GM21381 (cell line): ENCODE data around the gene CTU2.
"Not testable (repeated sequence)": the region's sequence is repeated elsewhere in the genome, so short reads cannot be mapped to it uniquely, and the experiment has no call there.

Experiments used
- ATAC-seq: cut with Tn5 transposase; IDR thresholded peaks from one replicate; pipeline ENCODE4 v1.9.1; 2021; ENCODE audit warnings: mild to moderate bottlenecking, moderate library complexity; ENCODE audit not compliant: unreplicated experiment

The CTU2 gene

DNA sequence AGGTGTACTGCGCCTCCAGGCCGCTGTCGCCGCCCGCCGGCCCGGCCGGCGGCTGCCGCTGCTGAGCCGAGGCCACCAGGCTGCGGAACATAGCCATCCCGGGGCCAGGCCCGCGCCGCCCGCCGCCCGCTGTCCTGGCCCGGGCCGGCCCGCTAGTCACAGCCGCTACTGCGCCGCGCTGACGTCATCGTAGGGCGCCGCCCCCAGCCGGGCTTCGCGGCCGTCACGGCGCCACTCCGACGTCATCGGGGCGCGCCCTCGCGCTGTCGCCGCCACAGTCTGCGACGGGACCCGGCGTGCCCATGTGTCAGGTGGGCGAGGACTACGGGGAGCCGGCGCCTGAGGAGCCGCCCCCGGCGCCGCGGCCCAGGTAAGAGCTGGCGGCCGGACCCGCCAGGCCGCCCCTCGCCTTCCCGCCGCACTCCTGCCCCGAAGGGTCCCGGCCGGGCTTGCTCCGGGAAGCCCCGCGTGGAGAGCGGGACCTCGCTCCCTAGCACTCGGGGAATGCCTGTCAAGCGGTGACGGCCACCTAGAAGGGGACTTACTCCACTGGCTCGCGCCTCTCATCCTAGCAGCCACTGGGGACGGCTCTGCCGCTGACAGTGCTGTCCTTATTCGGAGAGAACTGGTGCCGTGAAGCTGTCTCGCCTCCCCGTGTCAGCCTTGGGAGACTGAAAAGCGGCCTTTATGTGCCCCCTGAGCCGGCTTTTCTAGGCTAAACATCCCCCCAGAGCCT lies at the start of gene CTU2, which contains the start of gene RNF166:
Gene CTU2 (plus strand): TSS at position 275 of the 736 bp plus-strand sequence. CDS start 28 bp downstream, at position 303.
Gene RNF166 (minus strand): TSS at position 180 of the 736 bp plus-strand sequence. CDS start 83 bp downstream, at position 97.
- peak; percentile 69 for ATAC-seq

DNA sequence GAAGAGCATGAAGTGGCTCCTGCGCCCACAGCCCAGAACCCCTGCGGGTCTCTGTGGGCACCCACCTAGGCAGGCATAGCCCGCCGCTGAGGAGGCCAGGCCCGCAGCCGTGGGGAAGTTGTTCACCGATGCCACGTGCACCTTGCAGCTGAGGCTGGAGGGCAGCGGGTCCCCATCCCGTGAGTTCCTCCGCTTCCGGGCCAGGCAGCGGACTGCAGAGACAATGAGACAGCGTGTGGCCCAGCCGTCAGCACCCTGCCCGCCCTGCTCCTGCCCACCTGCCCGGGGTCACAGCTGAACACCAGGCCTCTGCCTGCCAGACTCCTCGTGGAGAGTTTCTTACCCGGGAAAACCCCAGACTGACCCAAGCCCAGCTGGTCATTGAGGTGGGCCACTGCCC lies 48.9 kb upstream of the CTU2 start:
- ATAC-seq: no peak

DNA sequence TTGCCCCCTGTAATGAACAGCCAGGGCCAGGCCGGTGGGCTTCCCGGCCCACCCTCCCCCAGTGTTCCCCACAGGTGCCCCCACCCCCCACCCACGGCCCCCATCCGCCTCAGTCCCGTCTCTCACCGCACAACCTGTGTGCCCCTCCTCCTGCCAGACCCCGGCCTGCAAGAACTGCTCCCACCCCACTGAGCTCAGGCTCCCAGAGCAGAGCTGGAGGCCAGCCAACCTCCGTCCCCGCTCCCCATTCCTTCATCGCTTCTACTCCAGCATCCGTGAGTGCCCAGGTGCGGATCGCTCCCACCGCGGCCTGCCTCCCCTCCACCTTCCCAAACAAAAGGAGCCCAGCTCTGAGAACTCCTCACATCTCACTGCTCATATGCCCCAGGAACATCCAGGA lies 47.6 kb upstream of the CTU2 start:
- ATAC-seq: no peak

DNA sequence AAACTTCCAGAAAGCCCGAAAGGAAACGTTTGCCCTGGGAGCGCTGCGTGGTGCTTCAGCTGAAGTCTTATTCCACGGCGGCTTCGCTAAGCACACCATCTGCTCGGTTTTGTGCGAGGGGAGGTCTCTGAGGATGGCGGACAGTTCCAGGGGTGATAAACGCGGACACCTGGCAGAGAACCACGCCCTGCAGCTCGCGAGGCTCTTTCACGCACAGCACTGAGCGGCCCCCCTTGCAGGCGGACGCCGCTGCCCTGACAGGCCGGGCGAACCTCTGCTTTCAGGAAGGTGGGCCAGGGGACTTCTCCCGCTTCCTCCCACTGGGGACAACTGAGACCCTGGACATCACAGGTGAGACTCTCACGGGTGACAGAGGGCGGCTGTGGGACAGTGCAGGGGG lies 47.1 kb upstream of the CTU2 start:
- no peak for ATAC-seq

DNA sequence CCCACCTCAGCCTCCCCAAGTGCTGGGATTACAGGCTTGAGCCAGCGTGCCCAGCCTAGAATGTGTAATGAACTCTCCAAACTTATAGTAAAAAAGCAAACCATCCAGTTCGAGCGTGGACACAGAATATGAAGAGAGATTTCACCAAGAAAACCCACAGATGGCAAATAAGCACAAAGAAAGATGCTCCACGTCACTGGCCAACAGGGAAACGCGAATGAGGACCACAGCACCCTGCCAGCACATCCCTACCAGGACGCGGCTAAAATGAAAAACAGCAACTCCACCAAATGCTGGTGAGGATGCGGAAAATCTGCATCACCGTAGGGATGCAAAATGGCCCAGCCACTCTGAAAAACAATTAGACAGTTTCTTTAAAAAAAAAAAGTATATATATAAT lies 44.8 kb upstream of the CTU2 start:
- no peak for ATAC-seq

DNA sequence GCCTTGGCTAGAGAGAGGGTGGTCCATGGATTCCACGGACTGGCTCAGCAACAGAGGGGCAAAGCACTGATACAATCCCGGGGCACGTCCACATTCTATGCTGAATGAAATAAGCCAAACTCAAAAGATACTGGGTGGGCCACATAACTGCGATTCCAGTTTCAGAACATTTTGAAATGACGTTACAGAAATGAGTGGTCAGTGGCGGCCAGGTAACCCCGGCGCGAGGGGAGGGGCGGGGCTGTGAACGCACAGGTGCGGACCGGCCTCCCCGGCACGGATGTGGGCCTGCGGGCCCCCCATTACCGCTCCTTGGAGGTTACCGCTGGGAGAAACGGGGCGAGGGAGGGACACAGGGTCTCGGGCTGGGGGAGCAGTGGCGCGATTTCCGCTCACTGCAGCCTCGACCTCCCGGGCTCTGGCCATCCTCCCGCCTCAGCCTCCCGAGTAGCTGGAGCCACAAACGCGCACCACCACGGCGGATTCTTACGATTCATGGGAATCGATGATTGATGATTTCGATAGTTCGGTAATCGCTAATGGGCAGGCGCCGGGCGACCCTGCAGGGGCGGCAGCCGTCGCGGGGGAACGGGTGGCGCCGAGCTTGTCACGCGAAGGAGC lies 44.0 kb upstream of the CTU2 start:
- ATAC-seq: no peak

DNA sequence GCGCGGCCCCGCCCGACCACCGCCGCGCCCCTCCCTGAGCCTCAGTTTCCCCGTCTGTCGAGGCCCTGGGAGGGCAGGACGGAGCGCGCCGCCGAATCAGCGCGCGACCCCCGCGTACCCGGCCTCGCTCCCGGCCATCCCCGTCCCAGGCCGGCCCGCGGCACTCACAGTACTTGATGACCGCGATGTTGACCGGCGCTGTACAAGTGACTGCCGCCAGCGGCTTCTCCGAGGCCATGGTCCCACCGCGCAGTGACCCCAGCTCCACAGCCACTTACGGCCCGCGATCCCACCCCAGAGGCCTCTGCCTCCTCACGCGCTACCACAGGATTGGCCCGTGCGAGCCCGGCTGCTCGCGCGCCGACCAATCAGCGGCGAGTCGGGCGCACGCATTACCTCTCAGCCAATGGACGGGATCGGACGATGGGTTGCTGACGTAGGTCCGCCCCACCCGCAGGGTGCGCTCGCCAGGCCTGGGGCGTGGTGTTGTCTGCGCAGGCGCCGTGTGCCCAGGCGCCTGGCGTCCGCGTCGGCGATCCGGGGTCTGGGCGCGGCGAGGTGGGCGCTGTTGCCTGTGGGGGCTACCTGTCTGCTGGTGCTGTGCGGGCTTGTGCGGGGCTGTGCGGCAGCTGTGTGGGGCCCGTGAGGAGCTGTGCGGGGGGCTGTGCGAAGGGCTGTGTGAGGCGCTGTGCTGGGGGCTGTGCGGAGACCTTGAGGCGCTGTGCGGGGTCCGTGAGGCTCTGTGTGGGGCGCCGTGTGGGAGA lies 43.3 kb upstream of the CTU2 start, which contains the start of gene MVD:
Gene MVD (minus strand): TSS at position 249 of the 764 bp plus-strand sequence. CDS start 11 bp downstream, at position 238.
- ATAC-seq: peak; percentile 95

DNA sequence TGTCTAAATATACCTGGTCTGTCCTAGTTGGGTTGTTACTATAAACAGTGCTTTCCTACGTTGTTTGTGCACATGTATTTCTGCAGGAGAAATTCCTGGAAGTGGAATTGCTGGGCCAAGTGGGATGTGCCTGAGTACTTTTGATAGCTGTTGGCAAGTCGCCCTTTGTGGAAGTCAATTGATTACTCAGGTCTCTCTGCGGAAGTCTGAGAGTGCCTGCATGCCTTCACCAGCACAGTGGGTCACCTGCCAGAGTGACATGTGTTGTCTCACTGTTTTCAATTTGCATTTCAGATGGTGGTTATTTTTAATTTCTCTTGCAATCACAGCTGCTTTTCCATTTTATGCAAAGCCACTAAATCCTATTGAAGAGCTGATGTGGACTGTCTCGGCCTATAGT lies 41.2 kb upstream of the CTU2 start:
- no peak for ATAC-seq

DNA sequence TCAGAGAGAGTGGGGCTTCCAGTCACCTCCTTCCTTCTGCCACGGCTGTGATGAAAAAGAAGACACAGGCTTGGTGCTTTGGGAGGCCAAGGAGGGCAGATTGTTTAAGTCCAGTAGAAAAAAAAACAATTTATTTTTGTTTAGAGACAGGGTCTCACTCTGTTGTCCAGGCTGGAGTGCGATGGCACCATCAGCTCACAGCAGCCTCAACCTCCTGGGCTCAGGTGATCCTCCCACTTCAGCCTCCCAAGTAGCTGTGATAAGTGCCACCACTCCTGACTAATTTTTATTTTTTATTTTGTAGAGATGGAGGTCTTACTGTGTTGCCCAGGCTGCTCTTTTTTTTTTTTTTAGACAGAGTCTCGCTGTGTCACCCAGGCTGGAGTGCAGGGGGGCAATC lies 40.7 kb upstream of the CTU2 start:
- ATAC-seq: no peak

DNA sequence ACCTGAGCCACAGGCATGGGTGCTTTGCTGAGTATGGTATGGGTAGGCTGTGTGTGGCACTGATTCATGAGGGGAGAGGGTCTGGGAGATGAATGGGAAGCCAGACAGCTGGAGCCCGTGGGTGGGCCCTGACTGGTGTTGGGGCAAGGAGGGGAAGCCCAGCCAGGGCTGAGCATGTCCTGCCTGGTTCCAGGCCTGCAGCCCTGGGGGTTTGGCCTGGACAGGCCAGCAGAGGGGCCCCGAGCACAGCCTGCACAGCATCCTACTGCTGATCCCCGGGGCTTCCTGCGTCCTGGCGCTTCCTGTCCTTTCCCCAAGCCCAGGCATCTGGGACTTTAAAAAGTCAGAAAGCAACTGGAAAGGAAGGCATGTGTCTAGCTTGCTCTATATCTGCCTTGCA lies 38.8 kb upstream of the CTU2 start:
- ATAC-seq: no peak

DNA sequence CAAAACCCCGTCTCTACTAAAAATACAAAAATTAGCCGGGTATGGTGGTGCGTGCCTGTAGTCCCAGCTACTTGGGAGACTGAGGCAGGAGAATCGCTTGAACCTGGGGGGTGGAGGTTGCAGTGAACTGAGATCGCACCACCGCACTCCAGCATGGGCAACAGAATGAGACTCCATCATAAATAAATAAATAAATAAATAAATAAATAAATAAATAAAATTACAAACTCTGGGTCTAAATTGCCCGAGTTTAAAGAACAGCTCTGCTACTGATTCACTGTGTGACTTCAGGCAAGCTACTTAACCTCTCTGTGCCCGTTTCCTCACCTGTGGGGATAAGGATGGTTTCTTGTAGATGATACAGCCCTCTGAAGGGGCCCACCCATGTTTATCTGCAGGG lies 36.8 kb upstream of the CTU2 start:
- not testable (repeated sequence) for ATAC-seq

DNA sequence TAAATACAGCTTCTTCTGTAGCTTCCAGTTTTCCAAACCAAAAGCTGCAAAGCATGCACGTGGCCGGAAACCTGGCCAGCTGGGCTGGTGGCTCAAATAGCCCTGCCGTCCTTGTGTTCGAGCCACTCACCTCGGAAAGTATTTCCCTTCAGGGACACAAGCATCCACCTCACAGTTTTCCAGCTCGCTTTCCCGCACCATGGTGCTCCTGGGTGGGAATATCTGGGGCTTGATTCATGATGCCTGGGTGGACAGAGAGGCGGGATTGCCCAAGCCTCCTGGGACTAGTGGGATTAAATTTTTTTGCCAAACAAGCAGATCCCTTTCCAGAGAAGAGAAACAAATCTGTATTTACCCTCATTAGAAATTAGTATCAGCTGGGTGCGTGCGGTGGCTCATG lies 36.3 kb upstream of the CTU2 start:
- no peak for ATAC-seq

DNA sequence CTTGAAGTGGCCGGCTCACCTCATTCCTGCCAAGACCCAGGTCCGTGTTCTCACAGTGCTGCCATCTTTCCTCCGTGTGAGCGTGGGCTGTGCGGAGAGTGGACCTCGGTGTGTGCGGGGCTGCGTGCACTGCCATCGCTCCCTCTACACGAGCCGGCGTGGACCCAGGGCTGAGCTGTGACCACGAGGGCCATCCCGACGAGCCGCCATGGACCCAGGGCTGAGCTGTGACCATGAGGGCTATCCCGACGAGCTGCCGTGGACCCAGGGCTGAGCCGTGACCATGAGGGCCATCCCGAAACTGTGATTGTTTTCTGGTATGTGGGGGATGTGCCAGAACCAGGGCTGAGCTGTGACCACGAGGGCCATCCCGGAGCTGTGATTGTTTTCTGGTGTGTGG lies 34.5 kb upstream of the CTU2 start:
- ATAC-seq: no peak

DNA sequence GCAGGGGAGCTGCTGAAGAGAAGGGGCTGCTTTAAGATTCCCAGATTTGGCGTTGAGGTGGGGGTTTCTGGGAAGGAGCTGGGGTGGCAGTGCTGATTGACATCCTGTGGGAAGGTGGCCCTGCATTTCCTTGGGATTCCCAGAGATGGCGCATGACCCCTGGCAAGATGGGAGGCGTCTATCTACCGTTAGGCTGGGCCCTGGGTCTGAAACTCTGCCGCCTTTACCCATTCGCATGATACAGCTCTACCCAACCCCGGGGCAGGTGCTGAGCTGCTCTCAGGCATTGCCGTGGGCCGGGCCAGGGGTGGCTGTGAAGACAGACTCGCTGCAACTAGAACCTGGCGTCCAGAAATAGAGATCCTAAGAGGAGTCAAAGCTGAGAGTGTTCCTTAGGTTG lies 33.5 kb upstream of the CTU2 start:
- no peak for ATAC-seq

DNA sequence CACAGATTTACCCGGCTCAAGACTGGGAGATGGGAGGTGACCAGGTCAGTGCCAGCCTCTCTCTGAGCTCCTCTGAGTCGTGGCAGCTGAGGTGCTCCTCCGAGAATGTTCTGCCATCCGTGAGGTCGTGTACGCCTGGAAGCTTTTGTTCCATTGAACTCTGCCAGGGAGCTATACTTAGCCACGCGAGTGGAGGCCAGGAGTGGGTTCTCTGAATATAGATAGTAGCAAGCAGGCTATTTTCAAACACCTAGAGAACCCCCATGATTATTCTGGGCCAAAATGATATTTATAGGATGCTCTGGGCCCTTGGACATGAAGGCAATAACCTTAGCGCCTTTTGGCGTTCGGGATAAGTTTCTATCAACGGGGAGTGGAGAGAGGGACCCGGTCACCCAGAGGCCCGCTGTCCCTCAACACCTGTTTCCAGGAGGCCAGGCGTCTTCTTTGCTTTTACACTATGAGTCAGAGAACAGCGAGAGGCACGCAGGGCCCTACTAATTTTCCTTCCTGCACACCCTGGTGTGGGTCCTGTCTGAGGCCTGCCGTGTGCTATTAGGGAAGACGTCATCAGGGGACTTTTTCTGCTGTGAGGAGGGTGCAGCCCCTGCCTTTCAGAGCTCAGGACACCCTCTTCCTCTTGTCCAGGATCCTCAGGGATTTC lies 32.5 kb upstream of the CTU2 start:
- no peak for ATAC-seq

DNA sequence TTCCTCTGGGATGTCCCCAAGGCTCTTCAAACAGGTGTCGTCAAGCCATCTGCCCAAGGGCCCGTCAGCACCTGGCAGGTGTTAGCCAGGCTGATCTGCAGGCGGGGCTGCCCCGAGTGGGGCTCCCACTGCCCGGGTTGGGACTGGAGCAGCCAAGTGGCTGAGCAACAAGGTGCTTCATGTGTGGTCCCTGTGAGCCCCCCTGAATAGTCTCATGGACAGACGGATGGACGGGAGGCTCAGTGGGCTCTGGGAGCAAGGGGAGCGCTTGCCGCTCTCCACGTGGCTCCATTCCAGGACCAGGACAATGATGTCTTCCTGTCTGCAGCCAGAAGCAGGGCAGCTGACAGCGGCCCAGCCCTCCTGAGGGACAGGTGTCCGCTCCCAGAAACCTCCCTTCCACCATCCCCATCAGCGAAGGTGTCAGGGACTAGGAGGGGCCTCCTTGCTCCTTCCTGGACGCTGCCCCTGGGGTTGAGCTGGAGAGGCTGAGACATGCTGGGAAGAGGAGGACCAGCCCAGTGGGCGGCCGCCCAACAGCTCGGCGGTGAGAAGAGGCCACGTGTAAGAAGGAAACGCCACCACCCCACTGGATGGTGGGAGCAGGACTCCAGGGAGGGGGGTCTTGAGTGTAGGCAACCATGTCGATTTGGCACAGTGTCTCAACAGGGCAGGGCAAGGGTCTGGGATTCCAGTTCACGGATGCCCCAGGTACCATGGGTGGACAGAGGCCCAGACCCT lies 29.6 kb upstream of the CTU2 start:
- ATAC-seq: no peak

DNA sequence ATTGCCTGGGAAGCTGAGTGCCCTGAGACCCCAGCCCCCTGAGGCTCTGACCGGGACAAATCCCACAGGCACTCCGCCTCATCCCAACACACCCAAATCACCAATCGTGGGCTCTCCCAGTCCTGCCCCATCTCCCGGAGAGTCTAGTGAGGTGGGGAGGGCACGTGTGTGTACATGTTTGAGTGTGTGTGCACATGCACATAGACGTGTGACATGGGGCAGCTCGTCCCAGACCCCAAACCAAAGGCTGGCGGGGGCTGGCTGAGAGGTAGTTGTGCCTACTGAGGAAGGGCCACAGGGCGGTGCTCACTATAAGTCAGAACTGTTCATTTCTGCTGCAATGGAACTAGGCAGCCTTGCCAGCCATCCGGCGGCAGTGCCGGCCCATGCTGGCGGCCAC lies 28.6 kb upstream of the CTU2 start:
- ATAC-seq: no peak

DNA sequence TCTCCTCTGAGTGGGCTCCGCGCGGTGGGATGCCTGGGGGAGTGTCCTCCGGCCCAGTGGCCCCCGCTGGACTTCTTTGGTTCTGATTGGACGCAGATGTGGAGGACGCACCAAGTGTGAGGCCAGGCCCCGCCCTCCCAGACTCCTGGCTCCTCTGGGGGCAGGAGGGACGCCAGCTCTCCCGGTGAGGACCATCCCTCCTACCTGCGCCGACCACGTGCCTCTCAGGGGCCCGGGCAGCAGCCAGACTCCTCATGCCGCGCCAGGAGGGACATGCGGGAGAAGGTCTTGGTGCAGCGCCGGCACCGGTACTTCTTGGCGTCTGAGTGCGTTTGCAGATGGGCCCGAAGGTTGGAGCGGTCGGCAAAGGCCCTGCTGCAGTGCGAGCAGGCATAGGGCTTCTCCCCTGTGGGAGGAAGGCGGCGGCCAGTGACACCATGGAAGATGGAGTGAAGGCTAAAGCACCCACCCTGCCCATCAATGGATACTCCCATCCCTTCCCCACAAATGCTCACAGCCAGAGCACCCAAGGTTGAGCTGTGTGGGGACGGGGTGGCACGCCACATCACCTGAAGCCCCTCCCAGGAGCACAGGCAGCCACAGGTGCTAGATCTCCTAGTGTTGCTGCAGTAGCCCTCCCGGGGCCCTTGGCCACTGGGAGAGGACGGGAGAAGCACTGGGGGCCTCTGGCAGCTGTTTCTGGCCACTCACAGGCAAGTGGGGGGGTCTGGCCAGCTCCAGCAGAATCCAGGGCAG lies 27.9 kb upstream of the CTU2 start:
- no peak for ATAC-seq

DNA sequence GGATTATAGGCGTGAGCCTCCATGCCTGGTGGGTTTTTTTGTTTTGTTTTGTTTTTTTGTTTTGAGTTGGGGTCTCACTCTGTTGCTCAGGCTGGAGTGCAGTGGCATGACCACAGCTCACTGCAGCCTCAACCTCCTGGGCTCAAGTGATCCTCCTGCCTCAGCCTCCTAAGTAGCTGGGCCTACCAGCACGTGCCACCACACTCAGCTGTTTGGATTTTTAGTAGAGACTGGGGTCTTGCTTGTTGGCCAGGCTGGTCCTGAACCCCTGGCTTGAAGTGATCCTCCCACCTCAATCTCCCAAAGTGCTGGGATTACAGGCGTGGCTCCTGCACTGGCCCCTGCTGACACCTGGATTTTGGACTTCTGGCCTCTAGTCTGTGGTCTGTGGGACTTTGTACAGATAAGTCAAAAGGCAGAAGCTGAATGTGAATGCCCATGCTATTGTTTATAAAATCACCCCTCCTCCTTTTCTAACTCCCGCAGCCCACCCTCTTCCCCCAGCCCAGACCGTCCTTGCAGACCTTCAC lies 25.7 kb upstream of the CTU2 start:
- no peak for ATAC-seq
